Omental fat pad (tissue), 4 donors: ENCODE results near the gene PCNX1. TPM values are rescaled to one million over a fixed set of nuclear protein-coding genes. Genes with fewer than 3 reads are reported as not detected.

ENCODE experiments used
- ATAC-seq: fragments of 150-250 bp; one replicate; pipeline ENCODE4 v1.9.1; 2016; ENCODE audit warnings: mild to moderate bottlenecking, moderate library complexity; ENCODE audit not compliant: low FRiP score
- DNase-seq: peaks from one replicate; pipeline ENCODE4 v3.0.0-alpha.2; 2019; ENCODE audit warnings: low spot score
- CTCF ChIP-seq, 3 donors: fragments of 450-650 bp; IDR thresholded peaks; one replicate each; pipeline ENCODE4 v1.5.1; 2016 to 2017; ENCODE audit warnings: antibody characterized with exemption in 3 of 3, mild to moderate bottlenecking in 3 of 3, moderate library complexity in 2 of 3
- total RNA-seq, 4 donors: library from RNA; depleted of rRNA; stranded (reverse); fragments of >200 nt; gene quantifications; one replicate each; pipeline ENCODE4 v1.1.0, GENCODE V29; 2016

The PCNX1 gene
- total RNA-seq, 4 donors from 2014 or later, result 56.9 to 98.1 (median 83.3) TPM

GRCh38 chr14:71071042-71071441, 163.8 kb downstream of the PCNX1 start:
- TF ChIP-seq CTCF (IDR thresholded peaks at IDR 0.05), result no peak
- no peak for DNase-seq
- ATAC-seq, result no peak

- no peak for DNase-seq
- no peak for ATAC-seq
- TF ChIP-seq CTCF (IDR thresholded peaks at IDR 0.05), result no peak
Observed at GRCh38 chr14:71076462-71077092, 169.3 kb downstream of the PCNX1 start.

DNA sequence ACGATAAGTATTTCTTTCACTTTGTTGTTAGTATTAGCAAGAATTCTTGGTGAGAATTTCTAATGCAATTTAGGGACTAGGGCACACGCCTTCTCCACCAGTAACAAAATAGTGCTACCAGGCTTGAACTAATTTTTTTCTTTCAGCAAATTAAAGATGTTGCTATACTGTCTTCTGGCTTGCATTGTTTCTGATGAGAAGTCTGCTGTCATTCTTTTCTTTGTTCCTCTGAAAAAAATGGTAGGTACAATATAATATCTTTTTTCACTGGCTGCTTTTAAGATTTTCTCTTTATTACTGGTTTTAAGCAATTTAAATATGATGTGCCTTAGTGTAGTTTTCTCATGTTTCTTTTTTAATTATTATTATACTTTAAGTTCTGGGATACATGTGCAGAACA, 171.2 kb downstream of the PCNX1 start:
- DNase-seq, result no peak
- TF ChIP-seq CTCF (IDR thresholded peaks at IDR 0.05), result no peak
- ATAC-seq, result no peak

DNA sequence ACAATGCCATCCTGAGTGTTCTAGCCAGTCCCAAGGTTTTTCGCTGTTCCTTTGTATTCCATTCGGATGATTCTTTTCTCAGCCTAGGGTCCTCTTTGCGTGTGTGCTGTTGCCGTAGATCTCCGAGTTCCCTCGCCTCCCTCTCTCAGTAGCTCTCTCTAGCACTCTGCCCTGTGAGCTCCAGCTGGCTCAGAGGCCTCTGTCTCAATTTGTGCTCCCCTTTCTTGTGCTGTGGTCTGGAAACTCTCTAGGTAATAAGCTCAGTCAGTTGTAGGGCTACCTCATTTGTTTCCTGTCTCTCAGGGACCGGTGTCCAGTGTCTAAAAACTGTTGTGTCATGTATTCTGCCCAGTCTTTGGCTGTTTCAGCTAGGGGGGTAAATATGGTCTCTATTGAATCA, 179.3 kb downstream of the PCNX1 start:
- ATAC-seq (no peak), DNase-seq (no peak)
- no peak for TF ChIP-seq CTCF (IDR thresholded peaks at IDR 0.05)

DNA sequence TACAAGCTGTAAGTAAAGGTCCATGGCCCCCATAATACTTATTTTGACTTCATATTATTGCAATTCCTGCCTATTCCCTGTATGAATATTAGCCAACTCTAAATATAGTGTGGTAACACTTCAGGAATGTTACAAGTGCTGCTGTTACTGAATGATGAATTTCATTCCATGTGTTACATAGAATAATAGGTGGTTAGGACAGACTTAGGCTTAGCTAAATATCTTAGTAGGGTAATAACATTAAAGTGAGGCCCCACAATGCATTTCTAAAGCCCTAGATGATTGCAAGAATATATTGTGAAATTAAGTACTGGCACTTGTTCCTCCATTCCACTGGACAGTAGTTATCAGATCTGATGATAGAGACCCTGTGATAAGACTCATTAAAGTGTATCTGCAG, 182.7 kb downstream of the PCNX1 start:
- DNase-seq (no peak), ATAC-seq (no peak)
- no peak for TF ChIP-seq CTCF (IDR thresholded peaks at IDR 0.05)

DNA sequence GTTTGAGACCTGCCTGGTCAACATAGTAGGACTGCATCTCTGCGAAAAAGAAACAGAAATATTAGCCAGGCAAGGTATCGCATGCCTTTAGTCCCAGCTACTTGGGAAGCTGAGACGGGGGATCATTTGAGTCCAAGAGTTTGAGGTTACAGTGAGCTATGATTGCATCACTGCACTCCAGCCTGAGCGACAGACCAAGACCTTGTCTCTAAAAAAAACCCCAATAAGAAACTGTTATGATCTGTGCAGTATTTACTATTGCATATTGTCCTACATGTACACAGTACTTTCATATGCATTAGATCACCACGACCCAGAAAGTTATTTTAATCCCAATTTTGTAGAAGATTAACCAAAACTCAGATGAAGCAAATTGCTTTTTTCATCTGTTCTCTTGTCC, 187.5 kb downstream of the PCNX1 start:
- DNase-seq (no peak), ATAC-seq (no peak)
- TF ChIP-seq CTCF (IDR thresholded peaks at IDR 0.05), result no peak

GRCh38 chr14:71096947-71097346, 189.7 kb downstream of the PCNX1 start:
- ATAC-seq (no peak), DNase-seq (no peak)
- TF ChIP-seq CTCF (IDR thresholded peaks at IDR 0.05), result no peak
